ENCODE results near the gene PID1.

PID1 gene

GRCh38 chr2:229041691-229042090, 229.4 kb downstream of the PID1 start:
- Histone ChIP-seq H3K9ac (ENCODE audit: low read length) (no peak overlapping the region), H3K79me2 (ENCODE audit: low read length) (no peaks in the 10 kb centered on the region), H3F3A (ENCODE audit: insufficient read depth, low read length) (no peaks in the 10 kb centered on the region), H3K27ac (ENCODE audit: low read length) (no peak overlapping the region), H3K36me3 (replicated peaks; ENCODE audit: insufficient read depth, low read length) (no peaks in the 10 kb centered on the region), H3K4me1 (ENCODE audit: low read length) (no peaks in the 10 kb centered on the region), H3K9me3 (replicated peaks; ENCODE audit: insufficient read depth, low read length) (no peaks in the 10 kb centered on the region), H3K9me2 (replicated peaks; ENCODE audit: insufficient read depth, low read length) (no peaks in the 10 kb centered on the region), H3K27me3 (replicated peaks; ENCODE audit: insufficient read depth, low read length) (no peaks in the 10 kb centered on the region), H4K20me1 (ENCODE audit: insufficient read depth, low read length) (no peaks in the 10 kb centered on the region), H3K4me2 (ENCODE audit: low read depth, low read length) (no peak overlapping the region), H3K4me3 (ENCODE audit: low read length) (no peak overlapping the region), H2AFZ (ENCODE audit: low read length) (no peak overlapping the region)
- TF ChIP-seq, protein P1, sequence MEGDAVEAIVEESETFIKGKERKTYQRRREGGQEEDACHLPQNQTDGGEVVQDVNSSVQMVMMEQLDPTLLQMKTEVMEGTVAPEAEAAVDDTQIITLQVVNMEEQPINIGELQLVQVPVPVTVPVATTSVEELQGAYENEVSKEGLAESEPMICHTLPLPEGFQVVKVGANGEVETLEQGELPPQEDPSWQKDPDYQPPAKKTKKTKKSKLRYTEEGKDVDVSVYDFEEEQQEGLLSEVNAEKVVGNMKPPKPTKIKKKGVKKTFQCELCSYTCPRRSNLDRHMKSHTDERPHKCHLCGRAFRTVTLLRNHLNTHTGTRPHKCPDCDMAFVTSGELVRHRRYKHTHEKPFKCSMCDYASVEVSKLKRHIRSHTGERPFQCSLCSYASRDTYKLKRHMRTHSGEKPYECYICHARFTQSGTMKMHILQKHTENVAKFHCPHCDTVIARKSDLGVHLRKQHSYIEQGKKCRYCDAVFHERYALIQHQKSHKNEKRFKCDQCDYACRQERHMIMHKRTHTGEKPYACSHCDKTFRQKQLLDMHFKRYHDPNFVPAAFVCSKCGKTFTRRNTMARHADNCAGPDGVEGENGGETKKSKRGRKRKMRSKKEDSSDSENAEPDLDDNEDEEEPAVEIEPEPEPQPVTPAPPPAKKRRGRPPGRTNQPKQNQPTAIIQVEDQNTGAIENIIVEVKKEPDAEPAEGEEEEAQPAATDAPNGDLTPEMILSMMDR (IDR thresholded peaks at IDR 0.05; ENCODE audit: low read length) = no peak
- TF ChIP-seq EZH2phosphoT487 (IDR thresholded peaks at IDR 0.05; ENCODE audit: low read length) (no peak), EZH2 (optimal IDR thresholded peaks at IDR 0.05; ENCODE audit: low read depth, low read length) (no peak)
- no peak for DNase-seq

GRCh38 chr2:229037621-229038020, 233.5 kb downstream of the PID1 start:
- H3K27ac ChIP-seq (ENCODE audit: low read length) = no peak overlapping the region
- no peaks in the 10 kb centered on the region for H3K4me1 ChIP-seq (ENCODE audit: low read length)
- DNase-seq = no peak
- no peaks in the 10 kb centered on the region for H4K20me1 ChIP-seq (ENCODE audit: insufficient read depth, low read length)
- H3K4me3 ChIP-seq (ENCODE audit: low read length) = no peak overlapping the region
- no peak overlapping the region for H2AFZ ChIP-seq (ENCODE audit: low read length)
- TF ChIP-seq, protein P1 (IDR thresholded peaks at IDR 0.05; ENCODE audit: low read length) = no peak
- TF ChIP-seq EZH2phosphoT487 (IDR thresholded peaks at IDR 0.05; ENCODE audit: low read length) (no peak), EZH2 (optimal IDR thresholded peaks at IDR 0.05; ENCODE audit: low read depth, low read length) (no peak)
- no peak overlapping the region for H3K9ac ChIP-seq (ENCODE audit: low read length)
- no peaks in the 10 kb centered on the region for H3K9me2 ChIP-seq (replicated peaks; ENCODE audit: insufficient read depth, low read length)
- H3K79me2 ChIP-seq (ENCODE audit: low read length) = no peaks in the 10 kb centered on the region
- H3K36me3 ChIP-seq (replicated peaks; ENCODE audit: insufficient read depth, low read length) = no peaks in the 10 kb centered on the region
- H3K27me3 ChIP-seq (replicated peaks; ENCODE audit: insufficient read depth, low read length) = no peaks in the 10 kb centered on the region
- no peak overlapping the region for H3K4me2 ChIP-seq (ENCODE audit: low read depth, low read length)
- H3K9me3 ChIP-seq (replicated peaks; ENCODE audit: insufficient read depth, low read length) = no peaks in the 10 kb centered on the region
- H3F3A ChIP-seq (ENCODE audit: insufficient read depth, low read length) = no peaks in the 10 kb centered on the region

DNA sequence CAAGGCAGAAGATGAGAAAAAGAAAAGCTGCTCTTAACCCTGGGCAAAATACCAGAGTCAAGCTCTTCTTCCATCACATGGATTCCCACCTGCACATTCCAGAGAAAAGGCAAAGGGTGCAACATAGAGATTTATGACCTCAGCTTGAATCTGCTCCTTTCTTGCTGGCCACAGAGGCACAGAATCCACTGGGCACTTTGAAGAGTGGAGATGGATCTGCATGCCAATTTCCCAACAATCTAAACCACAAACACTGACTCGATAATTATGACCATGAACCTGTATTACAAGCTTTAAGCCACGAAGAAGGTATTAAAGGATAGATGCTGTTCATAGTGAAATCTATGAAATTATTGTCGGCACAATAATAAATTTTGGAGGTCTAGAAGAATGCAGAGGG, 237.3 kb downstream of the PID1 start:
- Histone ChIP-seq H3K27me3 (replicated peaks; ENCODE audit: insufficient read depth, low read length) (no peaks in the 10 kb centered on the region), H3K4me2 (ENCODE audit: low read depth, low read length) (no peak overlapping the region), H2AFZ (ENCODE audit: low read length) (no peak overlapping the region), H3K9me2 (replicated peaks; ENCODE audit: insufficient read depth, low read length) (no peaks in the 10 kb centered on the region), H3K27ac (ENCODE audit: low read length) (no peak overlapping the region), H3K36me3 (replicated peaks; ENCODE audit: insufficient read depth, low read length) (no peaks in the 10 kb centered on the region), H3K79me2 (ENCODE audit: low read length) (no peaks in the 10 kb centered on the region), H4K20me1 (ENCODE audit: insufficient read depth, low read length) (no peaks in the 10 kb centered on the region), H3K4me1 (ENCODE audit: low read length) (no peaks in the 10 kb centered on the region), H3K4me3 (ENCODE audit: low read length) (no peak overlapping the region), H3F3A (ENCODE audit: insufficient read depth, low read length) (no peaks in the 10 kb centered on the region), H3K9ac (ENCODE audit: low read length) (no peak overlapping the region), H3K9me3 (replicated peaks; ENCODE audit: insufficient read depth, low read length) (no peaks in the 10 kb centered on the region)
- TF ChIP-seq EZH2phosphoT487 (IDR thresholded peaks at IDR 0.05; ENCODE audit: low read length) = no peak
- TF ChIP-seq, protein P1 (IDR thresholded peaks at IDR 0.05; ENCODE audit: low read length) = no peak
- no peak for TF ChIP-seq EZH2 (optimal IDR thresholded peaks at IDR 0.05; ENCODE audit: low read depth, low read length)
- no peak for DNase-seq
